Ramos (cell line): Measurements from ENCODE around the gene ABTB2.
"Not testable (repeated sequence)": the region's sequence is repeated elsewhere in the genome, so short reads cannot be mapped to it uniquely, and the experiment has no call there.

Experiments
- in situ Hi-C: fragments of 300-500 bp; cut with MboI; formaldehyde crosslinking; loops from one replicate; pipeline ENCODE4 v1.14.3; 2022; ENCODE audit warnings: low sequenced_read_pairs; ENCODE audit not compliant: unreplicated experiment

The ABTB2 gene

DNA sequence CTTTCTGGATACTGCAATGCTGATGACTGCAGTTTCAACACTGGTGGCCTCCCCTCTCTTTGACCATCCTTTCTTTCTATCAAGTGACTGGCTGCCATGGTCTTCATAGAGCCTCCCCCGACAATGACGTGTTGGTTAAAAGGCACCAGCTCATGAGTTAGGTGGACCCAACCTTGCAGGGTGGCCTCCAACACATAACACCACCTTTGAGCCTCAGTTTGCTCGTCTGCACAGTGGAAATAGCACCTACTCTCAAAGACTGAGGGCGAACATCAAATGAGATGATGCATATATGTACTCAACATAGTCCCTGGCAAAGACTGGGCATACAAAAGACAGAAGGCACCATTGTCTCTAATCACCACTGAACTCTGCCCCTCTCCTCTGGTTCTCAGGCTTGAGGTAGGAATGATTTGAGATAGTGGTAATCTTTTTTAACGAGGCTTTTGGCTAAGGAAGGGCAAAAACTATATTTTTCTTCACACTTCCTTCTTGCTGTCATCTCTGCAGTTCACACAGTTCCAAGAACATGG is 133.3 kb downstream of the ABTB2 start:
- in situ Hi-C loops = no loop called here

DNA sequence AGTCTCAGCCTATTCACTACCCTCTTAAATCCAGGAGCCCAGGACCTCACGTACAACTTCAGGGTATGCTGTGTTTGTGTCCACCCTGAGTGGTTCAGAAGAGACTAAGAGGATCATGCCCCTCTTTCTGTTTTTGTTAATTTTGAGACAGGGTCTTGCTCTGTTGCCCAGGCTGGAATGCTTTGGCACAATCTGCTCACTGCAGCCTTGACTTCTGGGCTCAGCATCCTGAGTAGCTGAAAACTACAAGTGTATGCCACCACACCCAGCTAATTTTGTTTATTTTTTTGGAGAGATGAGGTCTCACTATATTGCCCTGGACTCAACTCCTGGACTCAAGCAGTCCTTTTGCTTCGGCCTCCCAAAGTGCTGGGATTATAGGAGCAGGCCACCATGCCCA is 133.9 kb downstream of the ABTB2 start:
- in situ Hi-C loops = no loop called here

GRCh38 chr11:34223021-34223813 is 134.6 kb downstream of the ABTB2 start:
- in situ Hi-C loops = no loop called here

GRCh38 chr11:34222030-34222429 is 135.8 kb downstream of the ABTB2 start:
- in situ Hi-C loops = no loop called here

DNA sequence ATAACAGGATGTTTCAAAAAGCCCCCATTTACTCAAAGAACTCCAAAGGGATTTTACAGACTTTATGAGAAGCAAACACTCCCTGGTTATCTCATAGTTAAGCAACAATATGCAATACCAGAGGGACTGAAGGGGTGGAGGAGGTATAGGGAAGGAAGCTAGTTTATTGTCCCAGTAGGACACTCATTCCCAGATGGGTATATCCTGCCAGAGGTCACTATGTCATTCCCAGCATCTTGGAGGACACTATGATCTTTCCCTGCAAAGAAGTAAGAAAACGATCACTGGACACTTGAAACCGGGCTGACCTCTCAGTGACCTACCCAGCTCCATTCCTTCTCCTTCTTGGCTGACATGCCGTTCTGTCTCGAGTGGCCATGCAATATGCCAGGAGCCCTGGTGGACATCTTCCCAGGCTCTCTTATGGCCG is 137.9 kb downstream of the ABTB2 start:
- in situ Hi-C loops = no loop called here

- in situ Hi-C loops = no loop called here
These were observed 138.5 kb downstream of the ABTB2 start for GRCh38 chr11:34219279-34219678.

GRCh38 chr11:34218756-34219155 is 139.1 kb downstream of the ABTB2 start:
- in situ Hi-C loops = not testable (repeated sequence)

GRCh38 chr11:34218067-34218466 is 139.7 kb downstream of the ABTB2 start:
- in situ Hi-C loops = no loop called here

DNA sequence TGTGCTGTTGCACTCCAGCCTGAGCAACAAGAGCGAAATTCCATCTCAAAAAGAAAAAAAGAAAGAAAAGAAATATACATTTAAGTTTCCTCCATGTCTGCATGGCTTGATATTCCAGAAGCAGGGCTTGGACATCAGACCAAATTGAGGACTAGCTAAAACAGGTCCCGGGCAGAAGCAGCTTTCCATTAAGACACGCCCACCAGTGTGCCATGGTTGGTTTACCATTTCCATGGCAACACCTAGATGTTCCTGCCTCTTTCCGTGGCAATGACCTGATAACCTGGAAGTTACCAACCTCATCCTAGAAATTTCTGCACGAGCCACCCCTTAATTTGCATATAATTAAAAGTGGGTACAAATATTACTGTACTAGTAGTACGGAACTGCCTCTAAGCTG is 141.1 kb downstream of the ABTB2 start:
- in situ Hi-C loops = no loop called here

GRCh38 chr11:34215806-34216453 is 141.9 kb downstream of the ABTB2 start:
- in situ Hi-C loops = no loop called here

DNA sequence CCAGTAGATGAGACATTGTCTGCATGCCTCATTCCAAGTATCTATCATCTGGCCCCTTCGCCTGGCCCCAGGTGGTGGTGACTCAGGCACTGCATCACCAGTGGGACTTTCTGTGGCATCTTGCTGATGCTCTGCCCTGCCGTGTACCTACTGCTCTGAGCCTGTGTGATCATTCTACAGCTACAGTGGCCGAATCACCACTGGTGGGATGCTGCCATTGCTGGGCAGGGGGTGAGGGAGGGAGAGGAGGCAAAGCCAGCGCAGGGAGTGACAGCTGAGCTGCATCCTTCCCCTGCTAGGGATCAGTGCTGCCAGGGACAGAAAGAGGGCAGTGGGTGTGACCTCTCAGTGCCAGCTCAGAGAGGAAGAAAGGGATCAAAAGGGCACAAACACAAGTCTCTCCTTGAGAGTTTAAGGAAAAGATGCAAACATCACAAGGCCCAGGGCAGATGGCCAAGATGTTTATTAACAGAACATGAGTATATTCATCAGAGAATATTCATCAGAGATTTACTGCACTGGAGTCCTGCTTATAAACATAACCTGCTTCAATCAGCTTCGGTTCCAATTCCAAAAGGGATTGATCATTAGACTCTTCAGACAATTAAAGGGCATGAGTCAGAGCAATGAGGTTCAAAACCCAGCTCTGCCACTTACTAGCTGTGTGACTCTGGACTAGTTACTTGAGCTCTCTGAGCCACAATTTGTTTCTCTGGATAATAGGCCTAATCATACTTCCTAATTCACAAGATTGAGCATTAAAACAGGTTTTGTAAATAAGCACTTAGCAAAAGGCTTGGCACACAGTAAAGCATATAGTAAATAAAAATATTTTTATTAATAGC is 142.6 kb downstream of the ABTB2 start:
- in situ Hi-C loops = no loop called here

- in situ Hi-C loops = no loop called here
These were observed 144.4 kb downstream of the ABTB2 start for GRCh38 chr11:34213366-34213765.

- in situ Hi-C loops = no loop called here
These were observed 145.2 kb downstream of the ABTB2 start for GRCh38 chr11:34212566-34212965.

- in situ Hi-C loops = no loop called here
These were observed 148.0 kb downstream of the ABTB2 start for GRCh38 chr11:34209809-34210208.

DNA sequence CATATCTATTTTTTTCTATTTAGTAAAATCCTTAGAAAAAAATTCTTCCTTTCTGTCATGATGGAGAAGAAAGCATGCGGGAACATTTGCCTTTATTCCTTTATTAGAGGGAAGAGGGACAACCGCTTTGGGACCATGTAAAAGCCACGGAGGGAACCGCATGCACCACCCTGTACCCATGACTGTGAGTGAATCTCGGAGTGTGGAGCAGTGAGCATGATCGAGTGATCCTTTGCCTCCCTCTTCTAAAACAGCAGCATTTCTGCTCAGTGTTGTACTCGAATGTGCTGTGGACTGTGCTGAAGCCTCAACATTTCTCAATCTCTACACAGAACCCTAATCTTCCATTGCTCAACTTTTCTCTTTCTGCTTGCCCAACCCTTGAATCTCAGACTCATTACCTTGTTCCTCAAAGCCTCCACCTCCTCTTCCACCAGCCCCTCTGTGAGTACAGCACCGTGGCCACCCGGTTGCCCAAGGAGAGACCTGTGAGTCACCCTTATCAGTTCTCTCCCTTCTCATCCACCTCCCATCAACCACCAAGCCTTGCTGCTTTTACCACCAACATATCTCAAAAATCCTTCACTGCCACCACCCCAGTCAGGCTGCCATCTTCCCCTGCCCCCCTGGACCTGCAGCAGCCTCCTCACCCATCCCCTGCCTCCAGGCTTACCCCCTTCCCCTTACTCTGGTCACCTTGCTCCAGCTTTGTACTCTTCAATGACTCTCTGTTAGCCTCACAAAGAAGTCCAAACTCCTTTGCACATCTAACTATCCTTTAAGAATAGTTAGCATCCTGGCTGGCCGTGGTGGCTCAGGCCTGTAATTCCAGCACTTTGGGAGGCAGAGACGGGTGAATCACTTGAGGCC is 149.3 kb downstream of the ABTB2 start:
- in situ Hi-C loops = no loop called here

DNA sequence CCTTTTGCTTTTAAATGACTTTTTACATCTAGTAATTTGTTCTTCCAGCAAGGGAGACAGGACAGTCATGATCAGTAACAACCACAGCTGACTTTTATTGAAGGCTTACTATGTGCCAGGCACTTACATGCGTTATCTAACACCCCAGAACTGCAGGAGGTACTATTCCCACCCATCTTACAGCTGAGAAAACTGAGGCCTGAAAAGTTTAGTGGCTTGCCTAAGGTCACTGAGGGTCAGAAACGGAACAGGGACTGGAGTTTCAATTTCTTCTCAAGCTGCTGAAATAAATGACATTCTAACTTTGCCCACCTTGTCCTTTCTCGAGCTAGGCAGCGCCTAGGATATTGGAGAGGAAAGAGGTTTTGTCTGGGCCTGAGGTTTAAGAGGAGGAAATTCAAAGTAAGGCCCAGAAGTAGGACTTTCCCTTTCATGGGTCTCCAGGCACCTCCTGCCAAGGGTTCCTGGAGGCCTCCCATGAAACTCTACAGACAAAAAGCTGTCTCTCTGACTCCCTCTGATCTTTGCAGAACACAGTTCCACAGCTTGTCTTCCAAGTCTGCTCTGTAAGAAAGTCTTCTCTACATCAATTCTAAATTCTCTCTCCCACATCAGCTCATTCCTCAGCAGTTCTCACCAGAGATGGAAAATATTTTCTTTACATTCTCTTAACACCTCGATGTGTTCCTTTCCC is 150.2 kb downstream of the ABTB2 start:
- in situ Hi-C loops = no loop called here

DNA sequence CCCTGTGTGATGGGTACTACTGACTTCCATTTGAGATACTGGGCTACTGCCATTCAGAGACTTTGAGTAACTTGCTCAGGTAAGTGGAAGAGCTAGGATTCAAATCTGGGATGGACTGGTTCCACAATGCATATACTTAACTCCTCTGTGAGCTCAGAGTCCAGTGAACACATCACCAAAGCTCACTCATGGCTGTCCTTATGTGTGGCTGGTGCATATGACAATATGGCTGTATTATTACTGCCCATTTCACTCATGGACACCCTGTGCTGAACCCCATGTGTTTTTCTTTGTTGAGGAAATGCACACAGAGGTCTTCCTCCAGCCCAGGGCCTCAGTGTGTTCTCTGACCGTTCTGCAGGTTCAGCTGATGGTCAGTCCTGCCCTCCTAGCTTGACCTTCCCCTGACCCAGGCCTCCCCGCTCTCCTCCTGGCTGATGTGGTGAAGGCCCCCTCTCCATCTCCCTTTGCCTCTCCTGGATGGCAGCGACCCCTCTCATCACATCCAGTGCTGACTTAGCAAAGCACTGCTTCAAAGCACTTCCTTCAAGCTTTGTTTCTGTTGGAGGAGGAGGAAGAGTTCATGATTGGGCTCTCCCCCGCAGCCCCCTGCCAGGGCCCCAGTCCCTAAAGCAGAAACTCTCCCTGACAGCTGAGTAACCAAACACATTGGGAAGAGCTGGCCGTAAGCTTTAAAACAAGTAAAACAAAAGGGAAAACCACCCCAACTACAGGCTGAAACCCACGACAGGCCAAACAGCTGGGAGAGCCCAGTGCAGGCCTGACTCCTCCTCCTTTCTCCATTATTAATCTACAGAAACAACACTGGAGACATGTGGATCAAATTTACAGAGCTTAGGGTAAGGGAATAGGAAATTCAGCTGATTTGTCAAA is 151.2 kb downstream of the ABTB2 start:
- in situ Hi-C loops = no loop called here

- in situ Hi-C loops = no loop called here
These were observed 152.3 kb downstream of the ABTB2 start for GRCh38 chr11:34205326-34206035.
